ENCODE results near the gene HOXC6. TPM values are rescaled to one million over a fixed set of nuclear protein-coding genes. Genes with fewer than 3 reads are reported as not detected.

HOXC6 gene
- total and polyA plus RNA-seq, 7 donors: not detected

GRCh38 chr12:54038284-54038870 is 10.1 kb downstream of the HOXC6 start:
- no peak overlapping the region for H3K4me3 ChIP-seq
- H3K9me3 ChIP-seq: no peaks in the 10 kb centered on the region
- WGBS, 2 donors: 49 to 55% methylated on average over 5 of the region's 5 CpGs
- peaks cover 23 to 99% (median 95%) of the 10 kb centered on the region in 3 donors for H3K27me3 ChIP-seq
- H3K27ac ChIP-seq: peak overlapping the region in 1 of 4 donors; percentile 34
- no peak for TF ChIP-seq CTCF (IDR thresholded peaks at IDR 0.05)
- no peak for TF ChIP-seq POLR2AphosphoS5 (IDR thresholded peaks at IDR 0.05)
- no peak for TF ChIP-seq EP300 (IDR thresholded peaks at IDR 0.05)
- no peaks in the 10 kb centered on the region for H3K36me3 ChIP-seq
- intact Hi-C loops (cut with DNase I): no loop called here
- H3K4me1 ChIP-seq: peaks cover 0 to 14% (median 11%) of the 10 kb centered on the region in 4 donors
- DNase-seq: no peak

- H3K27me3 ChIP-seq: peaks cover 19 to 99% (median 95%) of the 10 kb centered on the region in 3 donors
- intact Hi-C loops (cut with DNase I): no loop called here
- H3K4me3 ChIP-seq: no peak overlapping the region
- TF ChIP-seq CTCF (IDR thresholded peaks at IDR 0.05) (no peak), POLR2A (IDR thresholded peaks at IDR 0.05) (no peak), EP300 (IDR thresholded peaks at IDR 0.05) (no peak), POLR2AphosphoS5 (IDR thresholded peaks at IDR 0.05) (no peak)
- peaks cover 0 to 8% (median 5%) of the 10 kb centered on the region in 4 donors for H3K4me1 ChIP-seq
- WGBS, 2 donors: 36 to 45% methylated on average over 9 of the region's 9 CpGs
- no peaks in the 10 kb centered on the region for H3K9me3 ChIP-seq
- H3K27ac ChIP-seq: peak overlapping the region in 1 of 4 donors; percentile 34
- no peaks in the 10 kb centered on the region for H3K36me3 ChIP-seq
- DNase-seq: no peak
These were observed 10.7 kb downstream of the HOXC6 start for GRCh38 chr12:54038871-54039414.

GRCh38 chr12:54039417-54040147 is 11.3 kb downstream of the HOXC6 start:
- peaks cover 18 to 99% (median 95%) of the 10 kb centered on the region in 3 donors for H3K27me3 ChIP-seq
- no peaks in the 10 kb centered on the region for H3K9me3 ChIP-seq
- peaks cover 0 to 2% (median 0%) of the 10 kb centered on the region in 4 donors for H3K4me1 ChIP-seq
- no peak overlapping the region for H3K4me3 ChIP-seq
- intact Hi-C loops (cut with DNase I): no loop called here
- no peaks in the 10 kb centered on the region for H3K36me3 ChIP-seq
- no peak for DNase-seq
- TF ChIP-seq CTCF (IDR thresholded peaks at IDR 0.05) (no peak), POLR2AphosphoS5 (IDR thresholded peaks at IDR 0.05) (no peak), EP300 (IDR thresholded peaks at IDR 0.05) (no peak)
- peak overlapping the region in 1 of 4 donors; percentile 17 for H3K27ac ChIP-seq
- 14 to 21% methylated on average over 16 of the region's 16 CpGs for WGBS, 2 donors

- WGBS, 2 donors: 38 to 48% methylated on average over 4 of the region's 4 CpGs
- H3K4me1 ChIP-seq: no peaks in the 10 kb centered on the region
- no peak overlapping the region for H3K4me3 ChIP-seq
- no peak for DNase-seq
- H3K27ac ChIP-seq: peak overlapping the region in 1 of 4 donors; percentile 17
- TF ChIP-seq EP300 (IDR thresholded peaks at IDR 0.05): no peak
- TF ChIP-seq POLR2A (IDR thresholded peaks at IDR 0.05): no peak
- TF ChIP-seq POLR2AphosphoS5 (IDR thresholded peaks at IDR 0.05): no peak
- TF ChIP-seq CTCF (IDR thresholded peaks at IDR 0.05): no peak
- no peaks in the 10 kb centered on the region for H3K9me3 ChIP-seq
- intact Hi-C loops (cut with DNase I): no loop called here
- no peaks in the 10 kb centered on the region for H3K36me3 ChIP-seq
- H3K27me3 ChIP-seq: peaks cover 16 to 99% (median 95%) of the 10 kb centered on the region in 3 donors
These were observed 11.9 kb downstream of the HOXC6 start for GRCh38 chr12:54040148-54040494.
